Measurements from ENCODE around the gene ZMIZ1. TPM values are rescaled to one million over a fixed set of nuclear protein-coding genes. Genes with fewer than 3 reads are reported as not detected.
A peak's percentile ranks its signal among the peaks of the same experiment; 100 is the strongest.

The ZMIZ1 gene
- total RNA-seq, 2 experiments from 2014 or later = 14.6 to 15.5 TPM

GRCh38 chr10:79312601-79313187, 243.9 kb downstream of the ZMIZ1 start:
- no peaks in the 10 kb centered on the region for H3K27me3 ChIP-seq (ENCODE audit: control insufficient read depth in 1 of 2, insufficient read depth in 2 of 2, low read length in 2 of 2)
- H3K4me3 Mint-ChIP-seq = no peak overlapping the region
- intact Hi-C loops (cut with DNase I, micrococcal nuclease) = no loop called here
- H3K9me3 ChIP-seq (ENCODE audit: control insufficient read depth in 1 of 2, insufficient read depth in 1 of 2, low read length in 2 of 2) = no peaks in the 10 kb centered on the region
- H3K27ac ChIP-seq (ENCODE audit: low read depth in 1 of 2, low read length in 2 of 2) = no peak overlapping the region
- H3K36me3 ChIP-seq (ENCODE audit: insufficient read depth, low read length) = peaks cover 14% of the 10 kb centered on the region
- peaks cover 16% of the 10 kb centered on the region for H3K4me1 ChIP-seq (ENCODE audit: insufficient read depth, low read length)
- no peaks in the 10 kb centered on the region for H3K9me3 Mint-ChIP-seq
- no peak for ATAC-seq (ENCODE audit: poor library complexity)
- TF ChIP-seq CTCF (IDR thresholded peaks at IDR 0.05) = no peak
- POLR2A ChIA-PET = no interaction called here
- CTCF ChIA-PET = no interaction called here
- H3K4me3 ChIP-seq (ENCODE audit: low read length) = no peak overlapping the region
- H3K27ac Mint-ChIP-seq = no peak overlapping the region
- H3K27me3 Mint-ChIP-seq = peaks cover 4% of the 10 kb centered on the region
- peaks cover 30% of the 10 kb centered on the region for H3K36me3 Mint-ChIP-seq (ENCODE audit: low read depth)
- peak in 1 of 14 experiments; percentile 0 for DNase-seq
- peaks cover 21% of the 10 kb centered on the region for H3K4me1 Mint-ChIP-seq (ENCODE audit: low read depth)

DNA sequence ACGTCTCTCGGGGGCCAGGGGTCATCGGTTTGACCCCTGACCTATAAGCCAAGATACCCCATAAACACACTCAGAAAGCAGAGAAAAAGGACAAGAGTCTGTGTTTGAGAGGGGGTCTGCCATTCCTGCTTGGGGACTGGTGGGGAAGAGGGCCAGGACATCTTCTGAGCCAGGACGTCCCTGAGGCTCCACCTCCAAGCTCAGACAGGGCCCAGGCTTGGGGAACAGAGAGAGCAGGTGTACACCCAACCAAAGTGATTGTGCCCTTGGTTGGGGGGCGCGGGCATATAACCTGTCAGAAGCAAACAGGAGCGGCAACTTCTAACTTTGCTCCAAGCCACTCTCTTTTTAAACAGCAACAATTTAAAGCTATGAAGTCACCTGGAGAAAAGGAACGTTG, 244.6 kb downstream of the ZMIZ1 start:
- no peak overlapping the region for H3K4me3 ChIP-seq (ENCODE audit: low read length)
- H3K27me3 Mint-ChIP-seq = peaks cover 6% of the 10 kb centered on the region
- no peak for DNase-seq
- no peak for ATAC-seq (ENCODE audit: poor library complexity)
- H3K27me3 ChIP-seq (ENCODE audit: control insufficient read depth in 1 of 2, insufficient read depth in 2 of 2, low read length in 2 of 2) = no peaks in the 10 kb centered on the region
- intact Hi-C loops (cut with DNase I, micrococcal nuclease) = no loop called here
- no peaks in the 10 kb centered on the region for H3K9me3 Mint-ChIP-seq
- H3K27ac ChIP-seq (ENCODE audit: low read depth in 1 of 2, low read length in 2 of 2) = no peak overlapping the region
- H3K27ac Mint-ChIP-seq = no peak overlapping the region
- H3K4me1 ChIP-seq (ENCODE audit: insufficient read depth, low read length) = peaks cover 23% of the 10 kb centered on the region
- ChIA-PET POLR2A (no interaction called here), CTCF (no interaction called here)
- no peak for TF ChIP-seq CTCF (IDR thresholded peaks at IDR 0.05)
- H3K36me3 Mint-ChIP-seq (ENCODE audit: low read depth) = peaks cover 26% of the 10 kb centered on the region
- peaks cover 0 to under 1% of the 10 kb centered on the region in 2 experiments for H3K9me3 ChIP-seq (ENCODE audit: control insufficient read depth in 1 of 2, insufficient read depth in 1 of 2, low read length in 2 of 2)
- peaks cover 27% of the 10 kb centered on the region for H3K4me1 Mint-ChIP-seq (ENCODE audit: low read depth)
- peaks cover 8% of the 10 kb centered on the region for H3K36me3 ChIP-seq (ENCODE audit: insufficient read depth, low read length)
- no peak overlapping the region for H3K4me3 Mint-ChIP-seq

- DNase-seq = no peak
- peaks cover 34% of the 10 kb centered on the region for H3K4me1 Mint-ChIP-seq (ENCODE audit: low read depth)
- intact Hi-C loops (cut with DNase I, micrococcal nuclease) = no loop called here
- Histone ChIP-seq H3K27ac (ENCODE audit: low read depth in 1 of 2, low read length in 2 of 2) (no peak overlapping the region), H3K27me3 (ENCODE audit: control insufficient read depth in 1 of 2, insufficient read depth in 2 of 2, low read length in 2 of 2) (no peaks in the 10 kb centered on the region), H3K36me3 (ENCODE audit: insufficient read depth, low read length) (peaks cover 4% of the 10 kb centered on the region), H3K9me3 (ENCODE audit: control insufficient read depth in 1 of 2, insufficient read depth in 1 of 2, low read length in 2 of 2) (peaks cover 0 to 4% of the 10 kb centered on the region in 2 experiments), H3K4me3 (ENCODE audit: low read length) (no peak overlapping the region), H3K4me1 (ENCODE audit: insufficient read depth, low read length) (peaks cover 29% of the 10 kb centered on the region)
- H3K36me3 Mint-ChIP-seq (ENCODE audit: low read depth) = peaks cover 20% of the 10 kb centered on the region
- CTCF ChIA-PET = no interaction called here
- no peaks in the 10 kb centered on the region for H3K9me3 Mint-ChIP-seq
- POLR2A ChIA-PET = no interaction called here
- no peak for ATAC-seq (ENCODE audit: poor library complexity)
- no peak for TF ChIP-seq CTCF (IDR thresholded peaks at IDR 0.05)
- H3K27ac Mint-ChIP-seq = no peak overlapping the region
- peaks cover 6% of the 10 kb centered on the region for H3K27me3 Mint-ChIP-seq
- no peak overlapping the region for H3K4me3 Mint-ChIP-seq
These were observed 245.2 kb downstream of the ZMIZ1 start for GRCh38 chr10:79313911-79314439.

Measured in CD4-positive, alpha-beta T cell (primary cell).